CD4-positive, alpha-beta T cell treated with Interleukin-2 at 100 ng/mL for 4 hours (primary cell): ENCODE data around the gene TBX4.
"Not testable (repeated sequence)": the region's sequence is repeated elsewhere in the genome, so short reads cannot be mapped to it uniquely, and the experiment has no call there.

ENCODE experiments used
- DNase-seq: peaks from one replicate; pipeline ENCODE4 v3.0.0-alpha.2; 2020; ENCODE audit warnings: low spot score

Gene TBX4

GRCh38 chr17:61429274-61429673 lies 22.9 kb upstream of the TBX4 start:
- DNase-seq: no peak

- DNase-seq: not testable (repeated sequence)
Measured at GRCh38 chr17:61429831-61430230, 22.4 kb upstream of the TBX4 start.

GRCh38 chr17:61431594-61432311 lies 20.5 kb upstream of the TBX4 start:
- DNase-seq: no peak

- DNase-seq: no peak
Measured at GRCh38 chr17:61436273-61436672, 15.9 kb upstream of the TBX4 start.

- DNase-seq: no peak
Measured at GRCh38 chr17:61436995-61437704, 15.1 kb upstream of the TBX4 start.

GRCh38 chr17:61440697-61441096 lies 11.5 kb upstream of the TBX4 start:
- no peak for DNase-seq

GRCh38 chr17:61441507-61441906 lies 10.7 kb upstream of the TBX4 start:
- DNase-seq: not testable (repeated sequence)

GRCh38 chr17:61442136-61442775 lies 10.0 kb upstream of the TBX4 start:
- no peak for DNase-seq

GRCh38 chr17:61442878-61443474 lies 9.2 kb upstream of the TBX4 start:
- no peak for DNase-seq

- DNase-seq: no peak
Measured at GRCh38 chr17:61443475-61443882, 8.7 kb upstream of the TBX4 start.

- DNase-seq: no peak
Measured at GRCh38 chr17:61444075-61444474, 8.1 kb upstream of the TBX4 start.

- DNase-seq: no peak
Measured at GRCh38 chr17:61444831-61445230, 7.4 kb upstream of the TBX4 start.

GRCh38 chr17:61447358-61447757 lies 4.9 kb upstream of the TBX4 start:
- DNase-seq: no peak

GRCh38 chr17:61448042-61448441 lies 4.2 kb upstream of the TBX4 start:
- no peak for DNase-seq

GRCh38 chr17:61449140-61449539 lies 3.1 kb upstream of the TBX4 start:
- DNase-seq: not testable (repeated sequence)

- no peak for DNase-seq
Measured at GRCh38 chr17:61449707-61450640, 2.2 kb upstream of the TBX4 start.

- no peak for DNase-seq
Measured at GRCh38 chr17:61450641-61451537, 1.3 kb upstream of the TBX4 start.

- no peak for DNase-seq
Measured at GRCh38 chr17:61451538-61452300, 503 bp upstream of the TBX4 start.

- DNase-seq: no peak
Measured at GRCh38 chr17:61453566-61454380, 1.6 kb downstream of the TBX4 start.
